ENCODE measurements around the gene C1QTNF2. TPM values are rescaled to one million over a fixed set of nuclear protein-coding genes. Genes with fewer than 3 reads are reported as not detected.

The C1QTNF2 gene
- total RNA-seq, 6 experiments from 2014 or later = 0.76 to 2.9 (median 2.6) TPM

- no peak for TF ChIP-seq CTCF (IDR thresholded peaks at IDR 0.05)
- Mint-ChIP-seq H3K36me3 (ENCODE audit: low read depth) (no peaks in the 10 kb centered on the region), H3K4me1 (ENCODE audit: low read depth) (no peaks in the 10 kb centered on the region), H3K27ac (no peak overlapping the region), H3K9me3 (no peaks in the 10 kb centered on the region), H3K27me3 (ENCODE audit: insufficient read depth) (peaks cover 18% of the 10 kb centered on the region), H3K4me3 (no peak overlapping the region)
- DNase-seq = no peak
Measured at GRCh38 chr5:160378330-160378729, 7.9 kb upstream of the C1QTNF2 start.

DNA sequence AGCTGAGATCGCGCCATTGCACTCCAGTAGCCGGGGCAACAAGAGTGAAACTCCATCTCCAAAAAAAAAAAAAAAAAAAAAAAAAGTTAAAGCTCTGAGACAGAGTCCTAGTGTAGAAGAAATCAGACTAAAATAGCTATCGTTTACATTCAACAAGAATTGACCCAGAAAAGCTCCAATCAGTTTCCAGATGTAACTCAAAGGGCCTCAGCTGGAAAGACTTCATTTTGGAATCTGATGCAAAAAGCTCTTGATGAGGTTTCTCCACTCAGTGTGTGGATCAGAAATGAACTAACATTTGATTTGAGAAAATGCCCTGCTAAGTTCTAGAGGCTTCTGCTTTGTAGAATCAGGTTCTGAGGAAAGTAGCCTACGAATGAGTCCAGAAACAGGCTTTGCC lies 7.2 kb upstream of the C1QTNF2 start:
- Mint-ChIP-seq H3K27me3 (ENCODE audit: insufficient read depth) (peaks cover 23% of the 10 kb centered on the region), H3K9me3 (no peaks in the 10 kb centered on the region), H3K4me3 (no peak overlapping the region), H3K27ac (no peak overlapping the region), H3K4me1 (ENCODE audit: low read depth) (no peaks in the 10 kb centered on the region), H3K36me3 (ENCODE audit: low read depth) (no peaks in the 10 kb centered on the region)
- no peak for DNase-seq
- TF ChIP-seq CTCF (IDR thresholded peaks at IDR 0.05) = no peak

DNA sequence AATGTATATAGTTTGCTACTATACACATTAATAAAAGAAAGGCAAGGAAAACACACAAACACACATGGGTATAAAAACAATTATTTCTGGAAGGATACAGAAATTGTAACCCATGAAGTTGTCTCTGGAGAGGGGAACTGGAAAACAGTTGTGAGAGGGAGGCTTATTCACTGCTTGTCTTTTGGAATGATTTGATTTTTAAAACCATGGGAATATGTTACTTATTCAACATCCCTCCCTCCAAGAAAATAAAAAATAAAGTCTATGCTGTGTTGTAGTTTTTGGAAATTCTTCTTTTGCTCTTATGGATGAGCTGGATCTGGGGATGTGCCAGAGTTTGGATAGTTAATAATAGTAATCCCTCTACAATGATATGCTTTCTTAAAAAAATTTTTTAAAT lies 6.0 kb upstream of the C1QTNF2 start:
- peaks cover 26% of the 10 kb centered on the region for H3K27me3 Mint-ChIP-seq (ENCODE audit: insufficient read depth)

GRCh38 chr5:160375701-160376100 lies 5.3 kb upstream of the C1QTNF2 start:
- no peaks in the 10 kb centered on the region for H3K36me3 Mint-ChIP-seq (ENCODE audit: low read depth)
- no peak for TF ChIP-seq CTCF (IDR thresholded peaks at IDR 0.05)
- peaks cover 29% of the 10 kb centered on the region for H3K27me3 Mint-ChIP-seq (ENCODE audit: insufficient read depth)
- H3K4me3 Mint-ChIP-seq = no peak overlapping the region
- H3K27ac Mint-ChIP-seq = no peak overlapping the region
- H3K9me3 Mint-ChIP-seq = no peaks in the 10 kb centered on the region
- no peak for DNase-seq
- peaks cover 6% of the 10 kb centered on the region for H3K4me1 Mint-ChIP-seq (ENCODE audit: low read depth)

More for the DNA sequence above, 6.0 kb upstream of the C1QTNF2 start:
- H3K36me3 Mint-ChIP-seq (ENCODE audit: low read depth) = no peaks in the 10 kb centered on the region
- H3K4me3 Mint-ChIP-seq = no peak overlapping the region
- no peak for TF ChIP-seq CTCF (IDR thresholded peaks at IDR 0.05)
- no peak overlapping the region for H3K27ac Mint-ChIP-seq
- DNase-seq = no peak
- no peaks in the 10 kb centered on the region for H3K9me3 Mint-ChIP-seq
- H3K4me1 Mint-ChIP-seq (ENCODE audit: low read depth) = no peaks in the 10 kb centered on the region

DNA sequence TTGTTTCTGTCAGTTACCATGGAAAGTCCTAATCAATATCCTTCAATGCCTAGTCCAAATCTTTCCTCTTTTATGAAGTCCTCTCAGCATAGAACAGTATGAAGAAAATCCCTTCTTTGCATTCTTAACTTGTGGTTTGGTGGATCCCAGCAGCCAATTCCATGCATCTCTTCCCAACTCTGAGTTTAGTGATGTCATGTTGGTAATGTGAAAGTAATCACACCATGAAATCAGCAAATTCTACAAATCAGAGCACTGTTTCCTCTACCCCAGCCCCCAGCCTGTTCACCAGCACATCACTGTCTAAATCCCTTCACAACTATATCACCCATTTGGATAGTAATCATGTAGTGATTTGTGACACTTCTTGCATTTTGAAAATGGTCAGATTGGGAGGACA lies 4.7 kb upstream of the C1QTNF2 start:
- H3K36me3 Mint-ChIP-seq (ENCODE audit: low read depth) = no peaks in the 10 kb centered on the region
- no peak for TF ChIP-seq CTCF (IDR thresholded peaks at IDR 0.05)
- peaks cover 29% of the 10 kb centered on the region for H3K27me3 Mint-ChIP-seq (ENCODE audit: insufficient read depth)
- H3K27ac Mint-ChIP-seq = no peak overlapping the region
- peaks cover 9% of the 10 kb centered on the region for H3K4me1 Mint-ChIP-seq (ENCODE audit: low read depth)
- H3K9me3 Mint-ChIP-seq = no peaks in the 10 kb centered on the region
- DNase-seq = no peak
- H3K4me3 Mint-ChIP-seq = no peak overlapping the region

DNA sequence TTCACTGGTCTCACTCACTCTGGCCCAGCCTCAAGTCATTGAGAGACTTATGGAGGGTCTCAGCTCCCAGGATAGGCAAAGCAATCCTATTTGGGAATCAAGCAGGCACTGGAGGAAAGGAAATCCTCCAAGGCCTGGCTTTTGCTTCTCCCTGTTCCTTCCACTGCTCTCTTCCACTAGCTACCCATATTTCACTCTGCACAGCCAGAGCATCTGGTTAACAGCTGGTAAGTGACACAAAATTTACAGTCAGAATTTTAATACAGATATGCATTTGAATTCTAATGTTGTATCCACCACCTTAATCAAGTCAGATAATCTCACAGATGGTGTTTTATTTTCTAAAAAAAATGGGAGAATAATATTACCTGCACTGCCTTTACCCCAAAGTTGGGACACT lies 868 bp upstream of the C1QTNF2 start:
- no peak for DNase-seq
- Mint-ChIP-seq H3K4me1 (ENCODE audit: low read depth) (peaks cover 18% of the 10 kb centered on the region), H3K27me3 (ENCODE audit: insufficient read depth) (peaks cover 33% of the 10 kb centered on the region), H3K36me3 (ENCODE audit: low read depth) (no peaks in the 10 kb centered on the region), H3K9me3 (no peaks in the 10 kb centered on the region), H3K27ac (no peak overlapping the region), H3K4me3 (peak overlapping the region; percentile 86)
- TF ChIP-seq CTCF (IDR thresholded peaks at IDR 0.05) = no peak
